Progenitor cell of endocrine pancreas (in vitro differentiated cells): Measurements from ENCODE around the gene CDH24. TPM values are rescaled to one million over a fixed set of nuclear protein-coding genes. Genes with fewer than 3 reads are reported as not detected.
A peak's percentile ranks its signal among the peaks of the same experiment; 100 is the strongest.

Experiments used
- DNase-seq: peaks from one replicate; pipeline ENCODE4 v3.0.0; 2021; ENCODE audit warnings: low spot score; ENCODE audit not compliant: unreplicated experiment
- H3K27ac Mint-ChIP-seq: 2 replicates; pipeline ENCODE4 v1.8.0; 2021; ENCODE audit warnings: mild to moderate bottlenecking, moderate library complexity, mixed read lengths
- H3K27me3 Mint-ChIP-seq: 2 replicates; pipeline ENCODE4 v1.8.0; 2021; ENCODE audit warnings: mixed read lengths
- H3K36me3 Mint-ChIP-seq: 2 replicates; pipeline ENCODE4 v1.8.0; 2022; ENCODE audit warnings: mixed read lengths; ENCODE audit not compliant: insufficient read depth
- H3K4me1 Mint-ChIP-seq: 2 replicates; pipeline ENCODE4 v1.8.0; 2021; ENCODE audit warnings: low read depth, mixed read lengths
- H3K4me3 Mint-ChIP-seq: 2 replicates; pipeline ENCODE4 v1.8.0; 2021; ENCODE audit warnings: low read depth, mild to moderate bottlenecking, moderate library complexity, mixed read lengths
- H3K9me3 Mint-ChIP-seq: 2 replicates; pipeline ENCODE4 v1.8.0; 2021; ENCODE audit warnings: low read depth, mixed read lengths
- long read RNA-seq: library from polyadenylated mRNA; unstranded; transcript quantifications from one replicate; pipeline ENCODE4 v2.0.0, GENCODE V29; 2020
- total RNA-seq: library from RNA; stranded (reverse); gene quantifications from 2 replicates; pipeline ENCODE4 v1.2.1, GENCODE V29; 2021
- TF ChIP-seq, protein P1 (sequence below): fragments of 200-600 bp; sonication (generic); IDR thresholded peaks from one replicate; pipeline ENCODE4 v1.5.0; 2021; ENCODE audit warnings: antibody characterized with exemption, mild to moderate bottlenecking; ENCODE audit not compliant: unreplicated experiment

The CDH24 gene, protein sequence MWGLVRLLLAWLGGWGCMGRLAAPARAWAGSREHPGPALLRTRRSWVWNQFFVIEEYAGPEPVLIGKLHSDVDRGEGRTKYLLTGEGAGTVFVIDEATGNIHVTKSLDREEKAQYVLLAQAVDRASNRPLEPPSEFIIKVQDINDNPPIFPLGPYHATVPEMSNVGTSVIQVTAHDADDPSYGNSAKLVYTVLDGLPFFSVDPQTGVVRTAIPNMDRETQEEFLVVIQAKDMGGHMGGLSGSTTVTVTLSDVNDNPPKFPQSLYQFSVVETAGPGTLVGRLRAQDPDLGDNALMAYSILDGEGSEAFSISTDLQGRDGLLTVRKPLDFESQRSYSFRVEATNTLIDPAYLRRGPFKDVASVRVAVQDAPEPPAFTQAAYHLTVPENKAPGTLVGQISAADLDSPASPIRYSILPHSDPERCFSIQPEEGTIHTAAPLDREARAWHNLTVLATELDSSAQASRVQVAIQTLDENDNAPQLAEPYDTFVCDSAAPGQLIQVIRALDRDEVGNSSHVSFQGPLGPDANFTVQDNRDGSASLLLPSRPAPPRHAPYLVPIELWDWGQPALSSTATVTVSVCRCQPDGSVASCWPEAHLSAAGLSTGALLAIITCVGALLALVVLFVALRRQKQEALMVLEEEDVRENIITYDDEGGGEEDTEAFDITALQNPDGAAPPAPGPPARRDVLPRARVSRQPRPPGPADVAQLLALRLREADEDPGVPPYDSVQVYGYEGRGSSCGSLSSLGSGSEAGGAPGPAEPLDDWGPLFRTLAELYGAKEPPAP
- total RNA-seq, result 23.7 and 25.1 TPM in 2 replicates
- long read RNA-seq, result 0 reads

GRCh38 chr14:23056956-23057756 is at the start of gene CDH24:
Gene CDH24 (minus strand): TSS chr14:23057520. CDS start chr14:23055733, 1,787 bp downstream.
- Mint-ChIP-seq H3K4me3 (peak within 1 kb of the TSS; percentile 82), H3K36me3 (peaks cover 10% of the 10 kb centered on the region), H3K27me3 (no peaks in the 10 kb centered on the region), H3K9me3 (no peaks in the 10 kb centered on the region), H3K4me1 (peaks cover 12% of the 10 kb centered on the region), H3K27ac (peak within 1 kb of the TSS; percentile 95)
- TF ChIP-seq, protein P1, sequence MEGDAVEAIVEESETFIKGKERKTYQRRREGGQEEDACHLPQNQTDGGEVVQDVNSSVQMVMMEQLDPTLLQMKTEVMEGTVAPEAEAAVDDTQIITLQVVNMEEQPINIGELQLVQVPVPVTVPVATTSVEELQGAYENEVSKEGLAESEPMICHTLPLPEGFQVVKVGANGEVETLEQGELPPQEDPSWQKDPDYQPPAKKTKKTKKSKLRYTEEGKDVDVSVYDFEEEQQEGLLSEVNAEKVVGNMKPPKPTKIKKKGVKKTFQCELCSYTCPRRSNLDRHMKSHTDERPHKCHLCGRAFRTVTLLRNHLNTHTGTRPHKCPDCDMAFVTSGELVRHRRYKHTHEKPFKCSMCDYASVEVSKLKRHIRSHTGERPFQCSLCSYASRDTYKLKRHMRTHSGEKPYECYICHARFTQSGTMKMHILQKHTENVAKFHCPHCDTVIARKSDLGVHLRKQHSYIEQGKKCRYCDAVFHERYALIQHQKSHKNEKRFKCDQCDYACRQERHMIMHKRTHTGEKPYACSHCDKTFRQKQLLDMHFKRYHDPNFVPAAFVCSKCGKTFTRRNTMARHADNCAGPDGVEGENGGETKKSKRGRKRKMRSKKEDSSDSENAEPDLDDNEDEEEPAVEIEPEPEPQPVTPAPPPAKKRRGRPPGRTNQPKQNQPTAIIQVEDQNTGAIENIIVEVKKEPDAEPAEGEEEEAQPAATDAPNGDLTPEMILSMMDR, result no peak
- peak; percentile 61 for DNase-seq

DNA sequence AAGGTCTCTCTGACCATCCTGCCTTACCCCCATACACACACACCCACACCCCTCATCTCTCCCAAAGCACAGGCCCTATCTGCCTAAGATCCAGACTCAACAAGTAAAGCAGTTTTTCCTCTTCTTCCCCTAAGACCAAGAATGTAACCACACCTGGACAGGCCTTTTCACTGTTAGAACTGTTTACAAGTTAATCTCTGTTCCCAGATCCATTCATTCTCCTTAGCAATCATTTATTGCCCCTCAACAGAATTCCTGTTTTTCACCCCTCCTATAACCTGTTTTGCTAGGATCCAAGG is 49.4 kb upstream of the CDH24 start:
- no peak for DNase-seq
- peaks cover 12% of the 10 kb centered on the region for H3K4me1 Mint-ChIP-seq

DNA sequence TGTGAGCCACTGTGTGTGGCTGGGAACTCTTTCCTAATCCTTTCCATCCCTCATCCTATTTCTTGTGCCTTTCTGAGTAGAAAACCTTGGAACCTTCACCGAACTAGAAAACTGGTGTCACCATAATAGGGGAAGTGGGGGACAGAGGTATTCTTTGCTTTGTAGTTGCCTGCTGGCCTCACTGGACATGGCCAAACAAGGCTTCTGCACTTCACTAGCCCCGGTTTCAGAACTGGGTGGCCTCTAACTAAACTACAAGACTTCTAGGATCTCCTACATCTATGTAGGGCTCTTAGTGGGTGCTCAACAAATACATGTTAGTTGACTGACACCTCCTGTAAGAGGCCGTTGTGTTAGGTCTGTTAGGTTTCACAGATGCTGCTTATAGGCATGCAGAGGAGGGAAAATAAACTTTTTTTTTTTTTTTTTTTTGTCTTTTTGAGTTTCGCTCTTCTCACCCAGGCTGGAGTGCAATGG is 48.1 kb upstream of the CDH24 start:
- H3K36me3 Mint-ChIP-seq, result no peaks in the 10 kb centered on the region
- H3K4me3 Mint-ChIP-seq, result no peak overlapping the region
- TF ChIP-seq, protein P1, result no peak
- H3K27me3 Mint-ChIP-seq, result peaks cover 14% of the 10 kb centered on the region
- H3K27ac Mint-ChIP-seq, result no peak overlapping the region
- no peak for DNase-seq
- H3K9me3 Mint-ChIP-seq, result no peaks in the 10 kb centered on the region
- H3K4me1 Mint-ChIP-seq, result peaks cover 12% of the 10 kb centered on the region

More for the DNA sequence above, 49.4 kb upstream of the CDH24 start:
- no peak overlapping the region for H3K4me3 Mint-ChIP-seq
- H3K27me3 Mint-ChIP-seq, result peaks cover 14% of the 10 kb centered on the region
- no peaks in the 10 kb centered on the region for H3K9me3 Mint-ChIP-seq
- H3K36me3 Mint-ChIP-seq, result no peaks in the 10 kb centered on the region
- H3K27ac Mint-ChIP-seq, result peak overlapping the region; percentile 64
- TF ChIP-seq, protein P1, result no peak

- peaks cover 14% of the 10 kb centered on the region for H3K27me3 Mint-ChIP-seq
- peaks cover 12% of the 10 kb centered on the region for H3K4me1 Mint-ChIP-seq
- TF ChIP-seq, protein P1, result no peak
- peak within 1 kb of the TSS; percentile 44 for H3K27ac Mint-ChIP-seq
- H3K4me3 Mint-ChIP-seq, result no peak within 1 kb of the TSS
- no peak for DNase-seq
- no peaks in the 10 kb centered on the region for H3K36me3 Mint-ChIP-seq
- H3K9me3 Mint-ChIP-seq, result no peaks in the 10 kb centered on the region
These were observed 47.4 kb upstream of the CDH24 start, which contains the start of gene CIROP for GRCh38 chr14:23104591-23105347. Gene CIROP (minus strand): TSS chr14:23104989. CDS start chr14:23104920, 69 bp downstream.
